ENCODE data around the gene AJUBA.
"Not testable (repeated sequence)": the region's sequence is repeated elsewhere in the genome, so short reads cannot be mapped to it uniquely, and the experiment has no call there.

AJUBA gene

GRCh38 chr14:22982477-22983245 lies at the start of gene AJUBA:
Gene AJUBA (minus strand): TSS chr14:22982551. CDS start chr14:22982266, 285 bp downstream.
- DNase-seq (ENCODE audit: low read depth in 2 of 2): peak; percentile 27 to 55

- no peak for DNase-seq (ENCODE audit: low read depth in 2 of 2)
Measured at GRCh38 chr14:23030936-23031335, 48.6 kb upstream of the AJUBA start.

- no peak for DNase-seq (ENCODE audit: low read depth in 2 of 2)
Measured at GRCh38 chr14:23028799-23029198, 46.4 kb upstream of the AJUBA start.

- no peak for DNase-seq (ENCODE audit: low read depth in 2 of 2)
Measured at GRCh38 chr14:23025151-23025814, 42.9 kb upstream of the AJUBA start.

DNA sequence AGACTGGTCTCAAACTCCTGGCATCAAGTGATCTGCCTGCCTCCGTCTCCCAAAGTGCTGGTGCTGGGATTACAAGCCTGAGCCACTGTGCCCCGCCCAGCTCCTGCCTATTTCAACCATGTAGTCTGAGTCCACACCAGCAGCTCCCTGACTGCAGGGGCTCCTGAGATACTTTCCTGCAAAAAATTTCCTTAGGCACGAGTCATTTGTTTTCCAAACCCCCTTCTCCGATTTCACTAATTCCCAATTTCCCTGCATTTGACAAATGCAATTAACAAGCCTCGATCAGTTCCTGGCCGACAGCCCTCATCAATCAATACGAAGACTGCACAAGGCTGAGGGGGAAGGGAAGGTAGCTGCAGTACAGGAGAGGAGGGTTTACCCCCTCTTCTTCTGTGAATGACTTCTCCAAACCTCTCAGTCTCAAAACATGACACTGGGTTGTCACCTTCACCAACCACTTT lies 42.3 kb upstream of the AJUBA start:
- DNase-seq (ENCODE audit: low read depth in 2 of 2): no peak

DNA sequence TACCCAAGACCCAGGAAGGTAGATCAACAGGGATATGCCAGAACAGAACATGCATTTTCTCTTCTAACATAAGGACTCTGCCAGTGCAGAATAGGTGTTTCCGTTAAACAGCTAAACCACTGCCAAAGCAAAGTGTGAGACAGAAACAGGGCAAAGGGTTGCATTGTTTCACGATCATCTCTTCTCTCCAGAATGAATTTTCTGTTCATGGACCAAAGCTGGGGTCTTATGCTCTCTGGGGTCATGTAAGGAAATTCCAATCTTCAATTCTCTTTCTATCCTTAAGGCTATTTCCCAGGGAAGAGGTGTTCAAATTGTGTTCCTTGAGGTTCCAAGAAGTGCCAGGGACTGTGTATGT lies 41.4 kb upstream of the AJUBA start:
- DNase-seq (ENCODE audit: low read depth in 2 of 2): no peak

- DNase-seq (ENCODE audit: low read depth in 2 of 2): no peak
Measured at GRCh38 chr14:23023022-23023794, 40.9 kb upstream of the AJUBA start.

- DNase-seq (ENCODE audit: low read depth in 2 of 2): no peak
Measured at GRCh38 chr14:23021889-23022442, 39.6 kb upstream of the AJUBA start.

GRCh38 chr14:23021434-23021833 lies 39.1 kb upstream of the AJUBA start:
- DNase-seq (ENCODE audit: low read depth in 2 of 2): no peak

- no peak for DNase-seq (ENCODE audit: low read depth in 2 of 2)
Measured at GRCh38 chr14:23020143-23021128, 38.1 kb upstream of the AJUBA start.

DNA sequence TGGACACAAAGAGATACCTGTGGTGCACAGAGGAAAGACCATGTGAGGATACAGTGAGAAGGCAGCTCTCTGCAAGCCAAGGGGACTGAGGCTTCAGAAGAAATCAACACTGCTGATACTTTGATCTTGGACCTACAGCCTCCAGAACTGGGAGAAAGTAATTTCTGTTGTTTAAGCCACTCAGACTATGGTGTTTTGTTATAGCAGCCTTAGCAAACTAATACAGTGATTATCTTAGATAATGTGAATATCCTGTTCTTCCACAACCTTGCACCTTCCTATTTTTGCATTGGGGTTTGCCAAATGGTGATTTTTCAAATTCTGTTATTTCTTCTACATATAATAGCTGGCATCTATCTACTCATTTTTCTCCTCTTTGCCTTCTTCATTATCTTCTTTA lies 35.8 kb upstream of the AJUBA start:
- no peak for DNase-seq (ENCODE audit: low read depth in 2 of 2)

- DNase-seq (ENCODE audit: low read depth in 2 of 2): no peak
Measured at GRCh38 chr14:23017091-23017490, 34.7 kb upstream of the AJUBA start.

DNA sequence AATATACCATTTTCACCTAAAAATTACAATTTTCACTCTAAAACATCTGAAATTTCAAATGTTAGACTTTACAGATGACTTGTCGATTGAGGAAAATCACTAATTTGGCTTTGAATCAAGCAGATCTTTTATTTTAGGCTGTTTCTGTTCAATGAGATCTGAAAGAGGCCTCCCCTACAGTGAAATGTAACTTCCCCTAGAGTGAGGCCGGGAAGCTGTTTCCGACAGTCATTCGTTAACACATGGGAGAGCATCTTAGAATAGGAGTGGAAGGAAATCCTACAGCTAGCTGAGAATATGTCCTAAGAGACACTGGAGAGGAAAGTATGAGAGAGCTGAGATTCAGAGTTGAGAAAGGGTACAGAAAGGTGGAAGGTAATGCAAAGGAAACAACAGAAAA lies 33.3 kb upstream of the AJUBA start:
- no peak for DNase-seq (ENCODE audit: low read depth in 2 of 2)

DNA sequence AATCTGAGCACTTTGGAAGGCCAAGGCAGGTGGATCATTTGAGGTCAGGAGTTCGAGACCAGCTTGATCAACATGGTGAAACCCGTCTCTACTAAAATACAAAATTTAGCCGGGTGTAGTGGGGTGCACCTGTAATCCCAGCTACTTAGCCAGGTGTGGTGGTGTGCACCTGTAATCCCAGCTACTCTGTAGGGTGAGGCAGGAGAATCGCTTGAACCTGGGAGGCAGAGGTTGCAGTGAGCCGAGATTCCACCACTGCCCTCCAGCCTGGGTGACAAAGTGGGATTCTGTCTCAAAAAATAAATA lies 31.4 kb upstream of the AJUBA start:
- not testable (repeated sequence) for DNase-seq (ENCODE audit: low read depth in 2 of 2)

- no peak for DNase-seq (ENCODE audit: low read depth in 2 of 2)
Measured at GRCh38 chr14:23013054-23013748, 30.9 kb upstream of the AJUBA start.

DNA sequence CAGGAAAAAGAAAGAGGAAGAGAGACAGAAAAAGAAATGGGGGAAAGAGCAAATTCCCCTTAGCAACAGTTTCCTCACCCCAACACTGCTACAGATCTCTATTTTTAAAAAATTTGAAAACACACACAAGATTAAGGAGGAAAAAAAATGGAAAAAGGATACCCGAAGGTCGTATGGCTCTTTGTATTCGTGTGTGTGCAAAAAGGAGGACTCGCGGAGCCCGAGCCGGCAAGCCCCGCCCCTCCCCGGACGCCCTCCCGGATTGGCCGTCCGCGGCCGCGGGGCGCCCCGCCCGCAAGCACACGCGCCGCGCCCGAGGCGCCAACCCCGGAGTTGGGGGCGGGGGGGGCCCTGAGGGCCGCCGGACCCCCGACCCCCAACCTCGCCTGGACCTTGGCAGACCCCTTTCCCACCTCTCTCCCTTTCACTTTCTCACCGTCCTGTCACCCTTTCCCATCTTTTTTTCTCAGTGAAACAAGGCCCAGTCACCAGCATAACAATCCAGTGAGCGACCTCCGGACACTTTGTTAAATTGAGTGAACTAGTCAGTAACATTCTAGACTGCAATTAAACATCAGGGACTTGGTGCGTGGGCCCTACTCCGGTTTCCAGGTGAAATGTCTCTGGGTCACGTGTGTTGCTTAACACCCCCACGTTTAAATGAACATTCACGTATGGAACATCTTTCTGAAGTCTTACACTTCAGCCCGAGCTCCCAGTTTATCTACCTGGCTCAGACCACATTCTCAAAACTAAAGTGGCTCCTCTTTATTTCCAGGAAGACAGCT lies 27.8 kb upstream of the AJUBA start, which contains the start of gene C14orf93:
Gene C14orf93, minus strand, starts transcription at position 205 of the 788 bp plus-strand sequence. CDS start 11,120 bp downstream, outside the sequence.
- DNase-seq (ENCODE audit: low read depth in 2 of 2): peak; percentile 57 to 74

DNA sequence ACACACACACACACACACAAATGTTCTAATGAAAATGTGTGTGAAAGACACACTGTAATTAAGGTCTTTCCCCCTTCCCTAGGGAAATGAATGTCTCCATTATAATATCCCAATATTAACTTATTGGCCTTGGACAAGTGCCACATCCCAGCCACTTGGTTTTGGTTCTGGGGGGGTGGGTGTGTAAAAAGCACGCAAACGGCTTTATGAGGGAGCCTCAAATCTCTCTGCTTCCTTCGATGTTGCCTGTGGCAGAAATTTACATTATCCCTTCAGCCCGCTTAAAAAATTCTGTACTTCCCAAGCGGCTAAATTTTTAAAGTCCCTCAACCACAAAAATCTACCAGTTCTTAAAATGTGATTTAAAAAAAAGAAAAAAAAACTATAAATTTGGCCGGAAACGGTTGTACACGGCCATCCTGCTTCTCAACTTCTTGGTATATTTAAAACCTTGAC lies 27.2 kb upstream of the AJUBA start:
- DNase-seq (ENCODE audit: low read depth in 2 of 2): no peak

DNA sequence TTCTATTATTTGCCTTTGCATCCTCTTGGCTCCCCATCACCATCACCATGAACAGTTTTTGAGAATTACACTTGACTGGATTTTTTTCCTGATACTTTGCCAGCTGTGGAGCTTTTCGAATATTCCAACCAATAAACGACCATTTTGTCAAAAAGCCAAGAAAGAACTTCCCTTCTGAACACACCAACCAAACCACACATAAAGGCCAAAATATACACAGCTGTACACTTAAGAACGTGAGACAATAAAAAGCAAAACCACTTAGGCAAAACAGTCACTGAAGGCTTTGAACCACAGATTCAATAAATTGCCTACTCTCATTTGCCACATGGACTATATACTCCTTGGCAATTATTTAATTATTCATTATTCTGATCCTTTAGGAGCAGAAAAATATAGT lies 26.5 kb upstream of the AJUBA start:
- DNase-seq (ENCODE audit: low read depth in 2 of 2): no peak
